NOMO-1 (cell line): Measurements from ENCODE around the gene KCNJ1.

ENCODE experiments used
- DNase-seq, 2 experiments: peaks; one replicate each; lab custom pipeline; 2025; ENCODE audit not compliant: unreplicated experiment in 2 of 2; lab: John Stamatoyannopoulos, UW

KCNJ1 gene

GRCh38 chr11:128827191-128827893 is 39.8 kb downstream of the KCNJ1 start:
- no peak for DNase-seq

- no peak for DNase-seq
These were observed 41.9 kb downstream of the KCNJ1 start for GRCh38 chr11:128825050-128825784.

- DNase-seq: no peak
These were observed 42.7 kb downstream of the KCNJ1 start for GRCh38 chr11:128824191-128825049.

GRCh38 chr11:128823753-128824152 is 43.3 kb downstream of the KCNJ1 start:
- DNase-seq: no peak

- DNase-seq: no peak
These were observed 45.0 kb downstream of the KCNJ1 start for GRCh38 chr11:128822130-128822529.

- no peak for DNase-seq
These were observed 45.5 kb downstream of the KCNJ1 start for GRCh38 chr11:128821556-128821955.

GRCh38 chr11:128819198-128819597 is 47.9 kb downstream of the KCNJ1 start:
- no peak for DNase-seq

GRCh38 chr11:128814856-128815705 is 52.0 kb downstream of the KCNJ1 start:
- peak in 1 of 2 experiments; percentile 8 for DNase-seq

- DNase-seq: no peak
These were observed 53.4 kb downstream of the KCNJ1 start for GRCh38 chr11:128813729-128814128.

- no peak for DNase-seq
These were observed 56.1 kb downstream of the KCNJ1 start for GRCh38 chr11:128810784-128811514.

- no peak for DNase-seq
These were observed 58.0 kb downstream of the KCNJ1 start for GRCh38 chr11:128809128-128809527.

GRCh38 chr11:128807909-128808308 is 59.2 kb downstream of the KCNJ1 start:
- no peak for DNase-seq

GRCh38 chr11:128806506-128807261 is 60.4 kb downstream of the KCNJ1 start:
- DNase-seq: no peak

- DNase-seq: no peak
These were observed 62.6 kb downstream of the KCNJ1 start for GRCh38 chr11:128804481-128804880.

GRCh38 chr11:128803449-128804245 is 63.4 kb downstream of the KCNJ1 start:
- DNase-seq: no peak

GRCh38 chr11:128803011-128803410 is 64.1 kb downstream of the KCNJ1 start:
- DNase-seq: no peak

- peak; percentile 8 to 57 for DNase-seq
These were observed 64.6 kb downstream of the KCNJ1 start for GRCh38 chr11:128802358-128802981.
